Measurements from ENCODE around the gene MALRD1. TPM values are rescaled to one million over a fixed set of nuclear protein-coding genes. Genes with fewer than 3 reads are reported as not detected.

The MALRD1 gene
- total RNA-seq, 4 donors from 2014 or later: 0.94 to 4.5 (median 2.3) TPM; not detected in 1

DNA sequence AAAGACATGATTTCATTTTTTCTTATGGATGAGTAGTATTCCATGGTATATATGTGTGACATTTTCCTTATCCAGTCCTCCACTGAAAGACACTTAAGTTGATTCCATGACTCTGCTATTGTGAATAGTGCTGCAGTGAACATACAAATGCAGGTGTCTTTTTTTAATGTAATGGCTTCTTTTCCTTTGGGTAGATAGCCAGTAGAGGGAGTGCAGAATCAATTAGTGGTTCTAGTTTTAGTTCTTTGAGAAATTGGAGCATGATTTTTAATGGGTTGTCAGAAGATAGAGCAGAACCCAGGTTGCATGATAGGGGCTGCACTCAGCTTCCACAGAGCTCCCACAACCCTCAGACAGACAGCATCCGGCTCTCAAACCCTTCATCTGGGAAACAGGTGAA, 614.7 kb downstream of the MALRD1 start:
- intact Hi-C loops (cut with DNase I): no loop called here
- WGBS, 2 donors: 94% methylated on average over 1 of the region's 1 CpG
- H3K4me3 ChIP-seq (replicated peaks in 1 of 3): no peak overlapping the region
- H3K4me1 ChIP-seq: no peaks in the 10 kb centered on the region
- no peaks in the 10 kb centered on the region for H3K36me3 ChIP-seq
- H3K27ac ChIP-seq: no peak overlapping the region
- no peaks in the 10 kb centered on the region for H3K27me3 ChIP-seq
- H3K9me3 ChIP-seq: no peaks in the 10 kb centered on the region
- TF ChIP-seq CTCF (IDR thresholded peaks at IDR 0.05): no peak
- no peak for TF ChIP-seq POLR2A (IDR thresholded peaks at IDR 0.05)
- DNase-seq: no peak

- 90% methylated on average over 5 of the region's 5 CpGs for WGBS, 2 donors
- intact Hi-C loops (cut with DNase I): no loop called here
- H3K9me3 ChIP-seq: no peaks in the 10 kb centered on the region
- no peak for DNase-seq
- no peak for TF ChIP-seq POLR2A (IDR thresholded peaks at IDR 0.05)
- no peak for TF ChIP-seq CTCF (IDR thresholded peaks at IDR 0.05)
- H3K36me3 ChIP-seq: no peaks in the 10 kb centered on the region
- no peak overlapping the region for H3K27ac ChIP-seq
- no peaks in the 10 kb centered on the region for H3K27me3 ChIP-seq
- no peaks in the 10 kb centered on the region for H3K4me1 ChIP-seq
- no peak overlapping the region for H3K4me3 ChIP-seq (replicated peaks in 1 of 3)
These were observed 619.5 kb downstream of the MALRD1 start for GRCh38 chr10:19668116-19668515.

DNA sequence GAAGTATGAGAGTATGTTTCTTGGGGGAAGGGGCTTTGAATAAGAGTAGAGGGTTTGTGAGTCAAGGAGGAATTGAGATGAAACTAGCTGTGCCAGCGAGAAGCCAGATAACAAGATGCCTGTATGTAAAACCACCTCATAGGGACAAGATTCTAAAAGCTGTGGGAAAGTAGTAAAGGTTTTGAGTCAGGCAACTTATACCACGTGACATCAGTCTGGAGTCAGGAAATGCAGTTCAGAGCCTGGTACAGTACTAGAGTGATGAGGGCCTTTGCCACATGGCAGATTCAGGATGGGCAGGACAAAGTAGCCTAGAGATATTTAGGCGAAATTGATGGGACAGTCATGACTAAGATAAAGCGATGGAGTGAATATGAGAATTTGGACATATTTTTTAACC, 627.5 kb downstream of the MALRD1 start:
- Histone ChIP-seq H3K27ac (no peak overlapping the region), H3K4me1 (no peaks in the 10 kb centered on the region), H3K27me3 (no peaks in the 10 kb centered on the region), H3K4me3 (replicated peaks in 1 of 3) (no peak overlapping the region), H3K9me3 (no peaks in the 10 kb centered on the region), H3K36me3 (no peaks in the 10 kb centered on the region)
- TF ChIP-seq CTCF (IDR thresholded peaks at IDR 0.05): no peak
- no peak for TF ChIP-seq POLR2A (IDR thresholded peaks at IDR 0.05)
- WGBS, 2 donors: 87 to 90% methylated on average over 4 of the region's 4 CpGs
- intact Hi-C loops (cut with DNase I): no loop called here
- DNase-seq: no peak

GRCh38 chr10:19683356-19683755, 634.8 kb downstream of the MALRD1 start:
- no peaks in the 10 kb centered on the region for H3K4me1 ChIP-seq
- intact Hi-C loops (cut with DNase I): no loop called here
- no peak for DNase-seq
- no peaks in the 10 kb centered on the region for H3K36me3 ChIP-seq
- H3K4me3 ChIP-seq (replicated peaks in 1 of 3): no peak overlapping the region
- no peaks in the 10 kb centered on the region for H3K9me3 ChIP-seq
- no peak overlapping the region for H3K27ac ChIP-seq
- TF ChIP-seq CTCF (IDR thresholded peaks at IDR 0.05): no peak
- no peak for TF ChIP-seq POLR2A (IDR thresholded peaks at IDR 0.05)
- 78 to 88% methylated on average over 3 of the region's 3 CpGs for WGBS, 2 donors
- H3K27me3 ChIP-seq: no peaks in the 10 kb centered on the region

- DNase-seq: no peak
- no peaks in the 10 kb centered on the region for H3K4me1 ChIP-seq
- TF ChIP-seq CTCF (IDR thresholded peaks at IDR 0.05): no peak
- no peak for TF ChIP-seq POLR2A (IDR thresholded peaks at IDR 0.05)
- H3K36me3 ChIP-seq: no peaks in the 10 kb centered on the region
- intact Hi-C loops (cut with DNase I): no loop called here
- H3K9me3 ChIP-seq: no peaks in the 10 kb centered on the region
- H3K27ac ChIP-seq: no peak overlapping the region
- no peak overlapping the region for H3K4me3 ChIP-seq (replicated peaks in 1 of 3)
- 47 to 57% methylated on average over 5 of the region's 5 CpGs for WGBS, 2 donors
- no peaks in the 10 kb centered on the region for H3K27me3 ChIP-seq
These were observed 635.4 kb downstream of the MALRD1 start for GRCh38 chr10:19683960-19684359.

All from thyroid gland (tissue), 4 donors.